HG02852 (cell line): ENCODE results near the gene RYR1.
"Not testable (repeated sequence)": the region's sequence is repeated elsewhere in the genome, so short reads cannot be mapped to it uniquely, and the experiment has no call there.

Experiments
- ATAC-seq: cut with Tn5 transposase; IDR thresholded peaks from one replicate; pipeline ENCODE4 v1.9.1; 2021; ENCODE audit warnings: mild to moderate bottlenecking, moderate library complexity; ENCODE audit not compliant: unreplicated experiment

The RYR1 gene

GRCh38 chr19:38425810-38426466 lies 7.6 kb upstream of the RYR1 start, which contains the start of gene RASGRP4:
TSS of gene RASGRP4 (minus strand) at chr19:38426219. CDS start at chr19:38426091, 128 bp downstream.
- ATAC-seq: no peak

- ATAC-seq: not testable (repeated sequence)
Observed at GRCh38 chr19:38427035-38427677, 6.3 kb upstream of the RYR1 start.

- no peak for ATAC-seq
Observed at GRCh38 chr19:38429055-38429810, 4.3 kb upstream of the RYR1 start.

GRCh38 chr19:38429811-38430156 lies 3.7 kb upstream of the RYR1 start:
- no peak for ATAC-seq

GRCh38 chr19:38430931-38431330 lies 2.6 kb upstream of the RYR1 start:
- no peak for ATAC-seq

GRCh38 chr19:38434549-38435051 lies 1.1 kb downstream of the RYR1 start:
- ATAC-seq: no peak

DNA sequence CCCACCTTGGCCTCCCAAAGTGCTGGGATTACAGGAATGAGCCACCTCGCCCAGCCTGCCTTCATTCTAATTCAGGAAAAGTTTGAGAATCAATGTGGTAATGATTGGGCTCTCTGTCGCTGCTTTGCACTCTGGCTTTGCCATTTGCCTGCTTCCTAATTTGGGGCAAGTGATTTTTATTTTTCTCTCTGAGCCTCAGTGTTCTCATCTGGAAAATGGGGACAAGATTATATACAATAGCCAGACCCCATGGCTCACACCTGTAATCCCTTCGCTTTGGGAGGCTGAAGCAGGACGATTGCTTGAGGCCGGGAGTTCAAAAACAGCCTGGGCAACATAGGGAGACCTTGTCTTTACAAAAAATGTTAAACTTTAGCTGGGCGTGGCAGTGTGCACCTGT lies 3.8 kb downstream of the RYR1 start:
- ATAC-seq: no peak

GRCh38 chr19:38437917-38438316 lies 4.4 kb downstream of the RYR1 start:
- no peak for ATAC-seq

DNA sequence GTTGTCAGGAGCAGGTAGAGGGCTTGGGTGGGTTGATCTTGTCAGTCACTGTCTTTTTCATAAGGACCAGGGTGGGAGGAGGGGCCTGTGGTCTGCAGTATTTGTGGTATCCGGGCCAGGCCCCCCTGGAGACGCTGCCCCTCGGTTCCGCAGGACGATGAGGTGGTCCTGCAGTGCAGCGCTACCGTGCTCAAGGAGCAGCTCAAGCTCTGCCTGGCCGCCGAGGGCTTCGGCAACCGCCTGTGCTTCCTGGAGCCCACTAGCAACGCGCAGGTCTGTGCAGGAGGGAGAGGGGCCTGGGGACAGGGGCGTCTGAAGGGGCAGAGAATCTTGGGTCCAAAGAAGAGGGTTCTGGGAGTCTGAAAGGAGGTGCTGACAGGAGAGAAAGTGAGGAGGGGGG lies 7.1 kb downstream of the RYR1 start:
- ATAC-seq: no peak

DNA sequence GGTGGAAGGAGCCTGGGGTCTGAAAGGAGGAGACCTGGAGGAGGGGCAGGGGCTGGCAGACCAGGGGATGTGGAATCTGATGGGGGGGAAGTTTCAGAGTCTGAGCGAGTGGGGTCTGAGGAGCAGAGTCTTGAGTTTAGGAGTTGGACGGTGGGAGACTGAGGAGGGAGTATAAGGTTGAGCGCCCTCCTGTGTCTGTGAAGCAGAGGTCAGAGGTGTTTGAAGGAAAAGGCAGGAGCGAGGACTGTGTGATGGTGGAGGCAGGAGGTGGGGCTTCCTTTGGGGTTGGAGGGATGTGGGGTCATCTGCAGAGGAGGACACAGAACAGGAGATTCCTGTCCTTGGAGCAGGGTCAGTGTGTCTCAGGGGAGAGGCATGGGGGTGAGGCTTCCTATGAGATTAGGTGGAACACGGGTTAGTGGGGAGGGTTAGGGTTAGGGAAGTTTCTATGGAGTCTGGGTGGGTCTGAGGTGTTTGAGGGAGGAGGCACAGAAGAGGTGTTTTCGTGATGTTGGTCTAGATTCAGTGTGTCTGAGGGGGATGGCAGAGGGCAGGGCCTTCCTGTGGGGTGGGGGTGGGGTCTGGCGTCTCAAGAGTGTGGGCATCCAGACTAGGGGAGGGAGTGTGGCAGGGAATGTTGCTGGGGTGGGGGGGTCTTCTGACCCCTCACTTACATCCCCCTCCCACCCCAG lies 8.3 kb downstream of the RYR1 start:
- ATAC-seq: no peak

DNA sequence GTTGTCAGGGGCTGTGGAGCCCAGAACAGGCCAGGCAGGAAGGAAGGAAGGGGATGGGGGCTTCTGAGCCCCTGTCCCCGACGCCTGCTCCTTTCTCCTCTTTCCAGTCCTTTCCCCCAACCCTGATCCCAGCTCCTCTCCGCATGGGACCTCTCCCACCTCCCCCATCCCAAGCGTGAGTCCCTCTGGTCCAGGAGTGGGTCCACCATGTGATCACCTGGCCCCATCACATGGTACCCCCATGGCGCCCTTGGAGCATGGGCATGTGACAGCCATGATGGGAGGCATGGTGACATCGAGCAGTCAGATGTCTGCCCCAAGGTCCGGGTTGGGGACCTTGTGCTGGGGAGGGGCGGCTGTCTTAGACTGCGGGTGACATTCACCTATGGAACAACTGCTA lies 9.2 kb downstream of the RYR1 start:
- no peak for ATAC-seq

DNA sequence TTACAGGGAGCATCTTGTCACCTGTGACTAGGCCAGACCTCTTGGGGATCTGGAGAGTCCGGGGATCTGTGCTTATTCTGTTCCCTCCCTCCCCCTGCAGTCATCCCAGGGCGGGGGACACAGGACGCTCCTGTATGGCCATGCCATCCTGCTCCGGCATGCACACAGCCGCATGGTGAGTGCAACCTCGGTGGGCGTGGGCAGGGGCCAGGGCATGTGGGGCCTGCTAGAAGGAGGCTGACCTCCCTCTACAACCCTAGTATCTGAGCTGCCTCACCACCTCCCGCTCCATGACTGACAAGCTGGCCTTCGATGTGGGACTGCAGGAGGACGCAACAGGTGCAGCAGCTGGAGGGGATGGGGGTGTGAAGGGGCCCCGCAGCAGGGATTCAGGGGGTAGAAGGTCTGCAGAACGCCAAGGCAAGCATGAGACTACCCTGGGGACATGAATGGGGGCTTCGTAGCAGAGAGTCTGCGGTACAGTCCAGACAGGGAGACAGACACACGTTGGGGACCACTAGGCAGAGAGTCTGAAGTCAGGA lies 10.0 kb downstream of the RYR1 start:
- no peak for ATAC-seq

DNA sequence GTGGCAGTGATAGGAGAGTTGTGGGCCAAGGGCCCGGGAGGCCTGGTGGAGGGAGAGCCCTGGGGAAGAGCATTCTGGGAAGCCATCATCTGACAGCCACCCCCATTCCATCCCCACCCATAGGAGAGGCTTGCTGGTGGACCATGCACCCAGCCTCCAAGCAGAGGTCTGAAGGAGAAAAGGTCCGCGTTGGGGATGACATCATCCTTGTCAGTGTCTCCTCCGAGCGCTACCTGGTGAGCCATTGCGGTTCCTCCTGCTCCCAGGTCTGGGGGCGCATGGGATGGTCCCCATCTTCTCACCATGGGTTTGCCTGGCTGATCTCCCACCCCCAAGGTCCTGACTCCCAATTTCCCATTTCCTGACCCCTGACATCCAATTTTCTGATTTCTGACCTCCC lies 10.5 kb downstream of the RYR1 start:
- no peak for ATAC-seq

DNA sequence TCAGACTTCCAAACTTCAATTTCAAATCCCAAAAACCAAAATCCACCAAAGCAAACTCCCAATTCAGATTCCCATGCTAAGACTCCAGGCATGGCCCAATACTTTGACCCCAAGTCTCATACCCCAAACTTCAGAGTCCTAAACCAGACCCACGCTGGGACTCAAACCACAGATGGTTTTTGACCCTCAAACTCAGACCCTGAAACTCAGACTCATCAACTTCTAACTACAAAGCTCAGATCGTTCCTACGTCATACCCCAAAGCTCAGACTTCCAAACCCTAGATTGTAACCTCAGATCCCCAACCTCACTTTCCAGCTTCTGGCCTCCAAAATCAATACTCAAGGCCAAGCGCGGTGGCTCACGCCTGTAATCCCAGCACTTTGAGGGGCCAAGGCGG lies 11.9 kb downstream of the RYR1 start:
- no peak for ATAC-seq

- ATAC-seq: no peak
Observed at GRCh38 chr19:38448225-38448624, 14.7 kb downstream of the RYR1 start.

DNA sequence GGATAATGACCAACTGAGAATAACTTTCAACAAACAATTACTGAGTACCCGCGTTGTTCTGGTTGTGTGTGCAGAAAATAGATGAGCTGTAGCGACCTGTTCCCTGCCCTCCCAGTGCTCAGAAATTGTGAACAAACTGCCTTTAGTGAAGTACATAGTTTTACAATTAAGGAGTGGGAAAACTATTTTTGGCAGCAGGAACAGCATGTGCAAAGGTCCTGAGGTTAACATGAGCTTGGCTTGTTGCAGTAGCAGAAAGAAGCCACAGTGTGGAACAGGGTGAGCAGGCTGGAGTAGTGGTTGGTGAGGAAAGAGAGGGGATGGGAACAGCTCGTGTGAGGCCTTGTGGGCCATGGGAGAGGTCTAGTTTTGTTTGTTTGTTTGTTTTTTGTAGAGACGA lies 16.0 kb downstream of the RYR1 start:
- ATAC-seq: no peak

- ATAC-seq: no peak
Observed at GRCh38 chr19:38451036-38451435, 17.5 kb downstream of the RYR1 start.

DNA sequence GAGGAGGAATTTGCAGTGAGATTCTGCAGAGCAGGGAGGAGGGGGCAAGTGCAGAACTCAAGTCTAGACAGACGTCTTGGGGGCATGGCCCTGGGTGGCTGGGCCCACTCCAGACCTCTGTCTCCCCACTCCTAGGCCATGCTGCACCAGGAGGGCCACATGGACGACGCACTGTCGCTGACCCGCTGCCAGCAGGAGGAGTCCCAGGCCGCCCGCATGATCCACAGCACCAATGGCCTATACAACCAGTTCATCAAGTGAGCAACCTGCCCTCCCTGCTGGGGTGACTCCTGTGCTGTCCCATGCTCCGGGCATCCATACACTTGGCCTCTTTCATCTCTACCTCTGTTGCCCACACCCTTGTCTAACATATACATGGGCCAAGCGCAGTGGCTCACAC lies 18.1 kb downstream of the RYR1 start:
- ATAC-seq: no peak

GRCh38 chr19:38452430-38453366 lies 19.2 kb downstream of the RYR1 start:
- no peak for ATAC-seq

- no peak for ATAC-seq
Observed at GRCh38 chr19:38453596-38453995, 20.1 kb downstream of the RYR1 start.
